A549 (cell line): Measurements from ENCODE around the gene NMT1.

ENCODE experiments used
- CHD2 ChIP-seq: fragments of 150-350 bp; IDR thresholded peaks from 2 replicates; pipeline ENCODE4 v1.6.1; 2014; ENCODE audit warnings: low read length; ENCODE audit not compliant: partially characterized antibody
- CHD4 ChIP-seq: fragments of 200-600 bp; sonication (generic); IDR thresholded peaks from 2 replicates; pipeline ENCODE4 v1.6.1; 2016; ENCODE audit warnings: antibody characterized with exemption, mild to moderate bottlenecking, borderline replicate concordance
- MYC ChIP-seq: IDR thresholded peaks from 2 replicates; pipeline ENCODE4 v1.6.1; 2012; ENCODE audit warnings: mild to moderate bottlenecking, inconsistent platforms, low read length, improper control_type of control experiment, borderline replicate concordance
- NFE2L2 ChIP-seq: fragments of 150-350 bp; conservative IDR thresholded peaks from 2 replicates; pipeline ENCODE4 v1.6.1; 2014; ENCODE audit warnings: low read length
- POLR2A ChIP-seq: IDR thresholded peaks from 2 replicates; pipeline ENCODE4 v1.6.1; 2012; ENCODE audit warnings: mild to moderate bottlenecking, low read length
- RAD21 ChIP-seq, 2 experiments: fragments of >200 bp in 1 of 2; sonication (Bioruptor Twin) in 1 of 2; formaldehyde crosslinking in 1 of 2; IDR thresholded peaks in 1 of 2; conservative IDR thresholded peaks in 1 of 2; 2 replicates in 1 of 2; 3 replicates in 1 of 2; pipeline ENCODE4 v1.6.1; 2012 to 2018; ENCODE audit warnings: inconsistent platforms in 1 of 2
- RCOR1 ChIP-seq: fragments of 150-350 bp; IDR thresholded peaks from 2 replicates; pipeline ENCODE4 v1.6.1; 2014; ENCODE audit warnings: antibody characterized with exemption, low read length, low read depth
- TFCP2L1 ChIP-seq: fragments of 250-450 bp; sonication (Bioruptor Pico); IDR thresholded peaks from 2 replicates; pipeline ENCODE4 v1.5.0; 2021; ENCODE audit warnings: mild to moderate bottlenecking
- ZSCAN20 ChIP-seq: fragments of 250-450 bp; sonication (Bioruptor Pico); IDR thresholded peaks from 2 replicates; pipeline ENCODE4 v1.8.0; 2022; ENCODE audit warnings: mild to moderate bottlenecking, moderate library complexity
- TF ChIP-seq, protein P1 (sequence below): fragments of >200 bp; sonication (Bioruptor Twin); formaldehyde crosslinking; IDR thresholded peaks from 3 replicates; pipeline ENCODE4 v1.6.1; 2016
- TF ChIP-seq, protein P2 (sequence below): fragments of 250-450 bp; sonication (Bioruptor Pico); IDR thresholded peaks from 2 replicates; pipeline ENCODE4 v1.5.0; 2021; ENCODE audit warnings: mild to moderate bottlenecking, moderate library complexity, borderline replicate concordance
- TF ChIP-seq, protein P3 (sequence below): fragments of >200 bp; sonication (Bioruptor Twin); formaldehyde crosslinking; IDR thresholded peaks from 3 replicates; pipeline ENCODE4 v1.5.1; 2016
- TF ChIP-seq, protein P4 (sequence below): fragments of 200-600 bp; sonication (generic); IDR thresholded peaks from 2 replicates; pipeline ENCODE4 v1.6.1; 2016; ENCODE audit warnings: antibody characterized with exemption, mild to moderate bottlenecking, moderate library complexity

DNA sequence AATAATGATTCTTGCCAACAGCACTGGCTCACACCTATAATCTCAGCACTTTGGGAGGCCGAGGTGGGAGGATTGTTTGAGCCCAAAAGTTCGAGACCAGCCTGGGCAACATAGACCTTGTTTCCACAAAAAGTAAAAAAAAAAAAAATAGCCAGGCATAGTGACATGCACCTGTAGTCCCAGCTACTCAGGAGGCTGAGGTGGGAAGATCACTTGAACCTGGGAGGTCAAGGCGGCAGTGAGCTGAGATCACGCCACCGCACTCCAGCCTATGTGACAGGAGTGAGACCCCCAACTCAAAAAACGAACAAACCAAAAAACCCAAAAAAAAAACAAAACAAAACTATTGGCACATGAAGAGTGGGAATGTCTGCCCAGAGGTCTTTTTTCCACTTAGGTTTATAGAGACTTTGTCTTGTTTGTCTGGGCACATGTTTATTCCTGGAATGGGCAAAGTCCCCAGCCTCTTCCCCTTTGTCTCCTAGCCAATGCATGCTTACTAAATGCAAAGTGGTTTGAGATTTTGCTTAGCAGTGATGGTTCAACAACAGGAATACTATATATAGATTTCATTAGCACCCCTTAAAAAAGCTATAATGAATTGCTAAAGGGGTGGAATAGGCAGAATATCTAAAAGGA, 25.9 kb downstream of the NMT1 start:
- TF ChIP-seq, protein P1, sequence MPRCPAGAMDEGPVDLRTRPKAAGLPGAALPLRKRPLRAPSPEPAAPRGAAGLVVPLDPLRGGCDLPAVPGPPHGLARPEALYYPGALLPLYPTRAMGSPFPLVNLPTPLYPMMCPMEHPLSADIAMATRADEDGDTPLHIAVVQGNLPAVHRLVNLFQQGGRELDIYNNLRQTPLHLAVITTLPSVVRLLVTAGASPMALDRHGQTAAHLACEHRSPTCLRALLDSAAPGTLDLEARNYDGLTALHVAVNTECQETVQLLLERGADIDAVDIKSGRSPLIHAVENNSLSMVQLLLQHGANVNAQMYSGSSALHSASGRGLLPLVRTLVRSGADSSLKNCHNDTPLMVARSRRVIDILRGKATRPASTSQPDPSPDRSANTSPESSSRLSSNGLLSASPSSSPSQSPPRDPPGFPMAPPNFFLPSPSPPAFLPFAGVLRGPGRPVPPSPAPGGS, result no peak
- no peak for TF ChIP-seq POLR2A
- TF ChIP-seq, protein P2, sequence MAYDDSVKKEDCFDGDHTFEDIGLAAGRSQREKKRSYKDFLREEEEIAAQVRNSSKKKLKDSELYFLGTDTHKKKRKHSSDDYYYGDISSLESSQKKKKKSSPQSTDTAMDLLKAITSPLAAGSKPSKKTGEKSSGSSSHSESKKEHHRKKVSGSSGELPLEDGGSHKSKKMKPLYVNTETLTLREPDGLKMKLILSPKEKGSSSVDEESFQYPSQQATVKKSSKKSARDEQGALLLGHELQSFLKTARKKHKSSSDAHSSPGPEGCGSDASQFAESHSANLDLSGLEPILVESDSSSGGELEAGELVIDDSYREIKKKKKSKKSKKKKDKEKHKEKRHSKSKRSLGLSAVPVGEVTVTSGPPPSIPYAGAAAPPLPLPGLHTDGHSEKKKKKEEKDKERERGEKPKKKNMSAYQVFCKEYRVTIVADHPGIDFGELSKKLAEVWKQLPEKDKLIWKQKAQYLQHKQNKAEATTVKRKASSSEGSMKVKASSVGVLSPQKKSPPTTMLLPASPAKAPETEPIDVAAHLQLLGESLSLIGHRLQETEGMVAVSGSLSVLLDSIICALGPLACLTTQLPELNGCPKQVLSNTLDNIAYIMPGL, result no peak
- TF ChIP-seq, protein P3, sequence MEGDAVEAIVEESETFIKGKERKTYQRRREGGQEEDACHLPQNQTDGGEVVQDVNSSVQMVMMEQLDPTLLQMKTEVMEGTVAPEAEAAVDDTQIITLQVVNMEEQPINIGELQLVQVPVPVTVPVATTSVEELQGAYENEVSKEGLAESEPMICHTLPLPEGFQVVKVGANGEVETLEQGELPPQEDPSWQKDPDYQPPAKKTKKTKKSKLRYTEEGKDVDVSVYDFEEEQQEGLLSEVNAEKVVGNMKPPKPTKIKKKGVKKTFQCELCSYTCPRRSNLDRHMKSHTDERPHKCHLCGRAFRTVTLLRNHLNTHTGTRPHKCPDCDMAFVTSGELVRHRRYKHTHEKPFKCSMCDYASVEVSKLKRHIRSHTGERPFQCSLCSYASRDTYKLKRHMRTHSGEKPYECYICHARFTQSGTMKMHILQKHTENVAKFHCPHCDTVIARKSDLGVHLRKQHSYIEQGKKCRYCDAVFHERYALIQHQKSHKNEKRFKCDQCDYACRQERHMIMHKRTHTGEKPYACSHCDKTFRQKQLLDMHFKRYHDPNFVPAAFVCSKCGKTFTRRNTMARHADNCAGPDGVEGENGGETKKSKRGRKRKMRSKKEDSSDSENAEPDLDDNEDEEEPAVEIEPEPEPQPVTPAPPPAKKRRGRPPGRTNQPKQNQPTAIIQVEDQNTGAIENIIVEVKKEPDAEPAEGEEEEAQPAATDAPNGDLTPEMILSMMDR, result no peak
- TF ChIP-seq RCOR1, result no peak
- TF ChIP-seq MYC, result no peak
- TF ChIP-seq CHD2, result no peak
- TF ChIP-seq TFCP2L1, result no peak
- no peak for TF ChIP-seq NFE2L2
- TF ChIP-seq, protein P4, sequence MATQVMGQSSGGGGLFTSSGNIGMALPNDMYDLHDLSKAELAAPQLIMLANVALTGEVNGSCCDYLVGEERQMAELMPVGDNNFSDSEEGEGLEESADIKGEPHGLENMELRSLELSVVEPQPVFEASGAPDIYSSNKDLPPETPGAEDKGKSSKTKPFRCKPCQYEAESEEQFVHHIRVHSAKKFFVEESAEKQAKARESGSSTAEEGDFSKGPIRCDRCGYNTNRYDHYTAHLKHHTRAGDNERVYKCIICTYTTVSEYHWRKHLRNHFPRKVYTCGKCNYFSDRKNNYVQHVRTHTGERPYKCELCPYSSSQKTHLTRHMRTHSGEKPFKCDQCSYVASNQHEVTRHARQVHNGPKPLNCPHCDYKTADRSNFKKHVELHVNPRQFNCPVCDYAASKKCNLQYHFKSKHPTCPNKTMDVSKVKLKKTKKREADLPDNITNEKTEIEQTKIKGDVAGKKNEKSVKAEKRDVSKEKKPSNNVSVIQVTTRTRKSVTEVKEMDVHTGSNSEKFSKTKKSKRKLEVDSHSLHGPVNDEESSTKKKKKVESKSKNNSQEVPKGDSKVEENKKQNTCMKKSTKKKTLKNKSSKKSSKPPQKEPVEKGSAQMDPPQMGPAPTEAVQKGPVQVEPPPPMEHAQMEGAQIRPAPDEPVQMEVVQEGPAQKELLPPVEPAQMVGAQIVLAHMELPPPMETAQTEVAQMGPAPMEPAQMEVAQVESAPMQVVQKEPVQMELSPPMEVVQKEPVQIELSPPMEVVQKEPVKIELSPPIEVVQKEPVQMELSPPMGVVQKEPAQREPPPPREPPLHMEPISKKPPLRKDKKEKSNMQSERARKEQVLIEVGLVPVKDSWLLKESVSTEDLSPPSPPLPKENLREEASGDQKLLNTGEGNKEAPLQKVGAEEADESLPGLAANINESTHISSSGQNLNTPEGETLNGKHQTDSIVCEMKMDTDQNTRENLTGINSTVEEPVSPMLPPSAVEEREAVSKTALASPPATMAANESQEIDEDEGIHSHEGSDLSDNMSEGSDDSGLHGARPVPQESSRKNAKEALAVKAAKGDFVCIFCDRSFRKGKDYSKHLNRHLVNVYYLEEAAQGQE, result no peak
- TF ChIP-seq CHD4, result no peak
- TF ChIP-seq RAD21 (conservative IDR thresholded peaks at IDR 0.05 in 1 of 2, IDR thresholded peaks at IDR 0.05 in 1 of 2), result no peak
- TF ChIP-seq ZSCAN20 (CRISPR knock-in tag), result no peak
